Measurements from ENCODE around the gene CTTN.

DNA sequence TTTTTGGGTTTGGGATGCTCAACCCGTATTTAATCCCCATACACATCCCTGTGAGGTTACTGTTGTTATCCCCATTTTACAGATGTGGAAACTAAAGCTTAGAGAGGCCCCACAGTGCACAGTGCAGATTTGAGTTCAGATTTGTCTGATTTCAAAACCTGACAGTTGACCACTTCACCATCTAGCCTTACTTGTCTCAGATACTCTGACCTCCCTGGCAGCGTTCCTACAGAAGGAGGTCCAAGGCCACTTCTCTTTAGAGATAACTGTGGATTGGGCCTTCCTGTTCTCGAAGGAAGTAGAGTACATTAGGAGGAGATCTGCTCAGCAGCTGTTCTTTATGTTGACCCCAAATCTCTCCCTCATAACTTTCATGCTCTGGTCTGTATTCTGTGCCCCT lies 46.7 kb upstream of the CTTN start:
- TF ChIP-seq EP300 (IDR thresholded peaks at IDR 0.05), result no peak
- TF ChIP-seq, protein P1, sequence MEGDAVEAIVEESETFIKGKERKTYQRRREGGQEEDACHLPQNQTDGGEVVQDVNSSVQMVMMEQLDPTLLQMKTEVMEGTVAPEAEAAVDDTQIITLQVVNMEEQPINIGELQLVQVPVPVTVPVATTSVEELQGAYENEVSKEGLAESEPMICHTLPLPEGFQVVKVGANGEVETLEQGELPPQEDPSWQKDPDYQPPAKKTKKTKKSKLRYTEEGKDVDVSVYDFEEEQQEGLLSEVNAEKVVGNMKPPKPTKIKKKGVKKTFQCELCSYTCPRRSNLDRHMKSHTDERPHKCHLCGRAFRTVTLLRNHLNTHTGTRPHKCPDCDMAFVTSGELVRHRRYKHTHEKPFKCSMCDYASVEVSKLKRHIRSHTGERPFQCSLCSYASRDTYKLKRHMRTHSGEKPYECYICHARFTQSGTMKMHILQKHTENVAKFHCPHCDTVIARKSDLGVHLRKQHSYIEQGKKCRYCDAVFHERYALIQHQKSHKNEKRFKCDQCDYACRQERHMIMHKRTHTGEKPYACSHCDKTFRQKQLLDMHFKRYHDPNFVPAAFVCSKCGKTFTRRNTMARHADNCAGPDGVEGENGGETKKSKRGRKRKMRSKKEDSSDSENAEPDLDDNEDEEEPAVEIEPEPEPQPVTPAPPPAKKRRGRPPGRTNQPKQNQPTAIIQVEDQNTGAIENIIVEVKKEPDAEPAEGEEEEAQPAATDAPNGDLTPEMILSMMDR (IDR thresholded peaks at IDR 0.05), result no peak

Measured in tibial nerve (tissue), 4 donors.